ENCODE data around the gene VDAC2. TPM values are rescaled to one million over a fixed set of nuclear protein-coding genes. Genes with fewer than 3 reads are reported as not detected.

VDAC2 gene
- total RNA-seq, 1 experiment from 2014 or later: 224 TPM

DNA sequence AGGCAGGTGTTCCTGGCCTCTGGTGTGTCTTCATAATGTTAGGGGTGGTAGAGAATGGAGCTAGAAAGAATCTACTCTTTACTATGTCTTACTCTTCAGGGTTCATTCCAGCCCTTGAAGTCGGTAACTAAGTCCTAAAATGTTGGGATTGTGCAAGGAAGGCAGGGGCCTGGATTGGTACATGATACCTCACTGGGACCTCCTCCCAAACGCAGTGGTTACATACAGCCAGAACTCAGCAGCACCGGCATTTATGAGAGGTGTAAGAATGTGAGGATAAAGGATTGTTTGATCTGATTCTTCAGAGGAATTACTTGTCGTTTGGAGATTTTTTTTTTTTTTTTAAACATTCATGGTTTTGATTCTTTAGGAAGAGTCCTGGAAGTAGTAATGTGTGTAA lies 18.2 kb downstream of the VDAC2 start:
- Histone ChIP-seq H3K9me3 (replicated peaks) (no peaks in the 10 kb centered on the region), H3K4me1 (replicated peaks) (peaks cover 44% of the 10 kb centered on the region), H3K27ac (no peak overlapping the region)

DNA sequence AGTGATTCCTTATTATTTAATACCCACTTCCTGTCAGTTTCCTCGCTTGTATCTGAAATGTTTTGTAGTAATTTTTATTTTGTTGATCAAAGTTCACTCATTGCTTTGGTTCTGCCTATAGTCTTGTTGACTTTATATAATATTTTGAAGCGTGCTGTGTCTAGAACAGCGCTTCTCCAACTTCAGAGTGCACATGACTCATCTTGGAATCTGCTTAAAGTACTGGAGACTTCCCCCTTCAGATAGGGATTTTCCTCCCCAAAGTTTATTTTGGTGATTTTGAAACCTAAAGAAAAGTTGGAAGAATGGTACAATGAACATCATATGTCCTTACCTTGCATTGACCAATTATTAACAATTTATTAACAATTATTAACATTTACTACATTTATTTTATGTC lies 19.4 kb downstream of the VDAC2 start:
- Histone ChIP-seq H3K4me3 (no peak overlapping the region), H3K9me3 (replicated peaks) (no peaks in the 10 kb centered on the region; the same call in 1 of the 2 replicates), H3K27me3 (replicated peaks) (no peaks in the 10 kb centered on the region), H3K36me3 (peaks cover 80% of the 10 kb centered on the region), H3K27ac (no peak overlapping the region; the same call in 1 of the 2 replicates), H3K4me1 (replicated peaks) (peaks cover 40% of the 10 kb centered on the region)
- DNase-seq (ENCODE audit: low read depth in 1 of 2, low spot score in 2 of 2): peak in 1 of 2 experiments; percentile 23

More for the DNA sequence above, 18.2 kb downstream of the VDAC2 start:
- no peak overlapping the region for H3K4me3 ChIP-seq
- DNase-seq (ENCODE audit: low read depth in 1 of 2, low spot score in 2 of 2): no peak
- peaks cover 85% of the 10 kb centered on the region for H3K36me3 ChIP-seq
- H3K27me3 ChIP-seq (replicated peaks): no peaks in the 10 kb centered on the region

DNA sequence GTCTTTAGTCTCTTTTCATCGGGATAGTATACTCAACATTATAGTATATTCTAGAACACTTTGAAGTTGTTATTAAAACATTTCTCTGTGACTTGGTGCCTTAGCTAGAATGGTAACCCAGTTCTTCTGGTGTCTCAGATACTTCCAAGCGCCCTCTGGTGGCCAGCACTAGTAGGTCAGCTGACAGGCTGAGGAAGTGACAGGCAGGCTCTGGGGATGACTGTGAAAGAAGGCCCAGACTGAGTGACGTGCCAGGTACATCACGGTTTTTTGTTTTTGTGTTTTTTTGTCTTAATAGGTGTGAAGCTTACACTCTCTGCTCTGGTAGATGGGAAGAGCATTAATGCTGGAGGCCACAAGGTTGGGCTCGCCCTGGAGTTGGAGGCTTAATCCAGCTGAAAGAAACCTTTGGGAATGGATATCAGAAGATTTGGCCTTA lies 20.0 kb downstream of the VDAC2 start:
- Histone ChIP-seq H3K27me3 (replicated peaks) (no peaks in the 10 kb centered on the region), H3K4me3 (no peak overlapping the region), H3K36me3 (peaks cover 76% of the 10 kb centered on the region), H3K27ac (no peak overlapping the region; the same call in 1 of the 2 replicates), H3K9me3 (replicated peaks) (no peaks in the 10 kb centered on the region; the same call in 1 of the 2 replicates), H3K4me1 (replicated peaks) (peaks cover 39% of the 10 kb centered on the region)
- peak; percentile 73 to 91 for DNase-seq (ENCODE audit: low read depth in 1 of 2, low spot score in 2 of 2)

DNA sequence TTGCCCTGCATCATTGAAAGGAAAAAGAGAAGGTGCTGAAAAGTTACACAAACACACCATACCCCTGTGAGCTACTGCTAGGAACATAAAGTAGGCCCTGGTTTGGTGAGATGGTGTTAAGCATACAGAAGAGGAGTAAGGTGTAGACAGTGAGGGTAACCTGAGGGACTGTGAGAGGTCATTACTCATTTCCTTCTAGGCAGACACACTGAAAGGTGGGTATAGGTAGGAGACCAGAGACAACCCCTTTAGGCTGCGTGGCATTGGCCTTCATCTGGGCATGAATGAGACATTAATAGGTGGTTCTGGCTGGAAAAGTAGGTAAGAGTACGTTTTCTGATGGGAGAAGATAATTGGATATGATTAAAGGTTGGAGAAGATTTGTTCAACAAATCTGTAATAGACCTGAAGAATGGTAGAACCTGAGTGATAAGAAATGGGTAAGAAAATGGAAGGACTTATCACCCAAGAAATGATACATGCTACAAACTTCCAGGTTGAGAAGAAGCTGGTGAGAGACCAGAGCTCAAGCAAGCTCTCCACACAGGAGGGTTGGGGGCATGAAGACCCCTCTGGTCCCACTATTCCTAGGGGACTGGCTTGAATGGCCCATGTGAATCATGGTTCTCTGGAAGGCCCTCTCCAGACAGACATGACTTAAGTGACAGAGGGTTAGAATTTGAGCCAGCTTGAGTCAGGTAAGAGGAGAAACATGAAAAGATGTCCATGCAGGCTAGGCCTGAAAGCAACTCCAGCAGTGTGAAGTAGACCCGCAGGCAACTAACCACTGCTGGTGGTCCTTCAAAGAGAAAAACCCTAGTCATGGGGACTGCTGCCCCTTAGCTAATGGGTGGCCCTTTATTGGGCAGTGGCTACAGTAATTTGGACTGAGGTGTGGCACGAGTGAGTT lies 21.3 kb downstream of the VDAC2 start:
- Histone ChIP-seq H3K27ac (no peak overlapping the region), H3K27me3 (replicated peaks) (no peaks in the 10 kb centered on the region), H3K4me3 (no peak overlapping the region), H3K4me1 (replicated peaks) (peaks cover 31% of the 10 kb centered on the region), H3K36me3 (peaks cover 63% of the 10 kb centered on the region), H3K9me3 (replicated peaks) (no peaks in the 10 kb centered on the region; the same call in 1 of the 2 replicates)
- DNase-seq (ENCODE audit: low read depth in 1 of 2, low spot score in 2 of 2): no peak

DNA sequence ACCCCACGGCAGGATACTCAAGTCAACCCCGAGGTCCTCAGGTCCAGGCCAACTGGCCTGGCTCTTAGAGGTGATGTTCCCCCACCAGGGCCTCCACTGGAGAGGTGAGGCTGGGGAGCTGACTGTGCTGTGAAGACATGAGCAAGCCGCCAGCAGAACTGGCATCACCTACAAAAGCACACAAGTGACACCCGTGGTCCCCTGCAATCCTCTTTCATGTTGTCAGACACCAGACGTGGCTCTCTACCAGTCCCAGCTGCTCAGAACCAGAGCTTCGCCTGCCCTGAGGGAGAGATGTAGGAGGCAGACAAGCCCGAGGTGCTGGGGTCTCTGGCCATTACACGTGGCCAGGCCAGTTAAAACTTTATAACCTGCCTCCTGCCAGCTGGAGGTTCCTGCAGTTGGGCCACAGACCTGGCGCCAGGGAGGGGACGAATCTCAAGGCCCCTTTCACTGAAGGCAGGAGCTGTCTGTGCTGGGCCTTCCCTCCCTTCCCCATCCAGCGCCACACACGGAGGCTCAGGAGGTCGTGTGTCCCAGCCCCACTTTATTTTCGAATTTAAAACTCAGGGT lies 22.9 kb downstream of the VDAC2 start:
- no peak overlapping the region for H3K27ac ChIP-seq
- H3K36me3 ChIP-seq: peaks cover 56% of the 10 kb centered on the region
- H3K9me3 ChIP-seq (replicated peaks): no peaks in the 10 kb centered on the region; the same call in 1 of the 2 replicates
- H3K4me1 ChIP-seq (replicated peaks): peaks cover 31% of the 10 kb centered on the region
- no peaks in the 10 kb centered on the region for H3K27me3 ChIP-seq (replicated peaks)
- peak in 1 of 2 experiments; percentile 14 for DNase-seq (ENCODE audit: low read depth in 1 of 2, low spot score in 2 of 2)
- H3K4me3 ChIP-seq: no peak overlapping the region

DNA sequence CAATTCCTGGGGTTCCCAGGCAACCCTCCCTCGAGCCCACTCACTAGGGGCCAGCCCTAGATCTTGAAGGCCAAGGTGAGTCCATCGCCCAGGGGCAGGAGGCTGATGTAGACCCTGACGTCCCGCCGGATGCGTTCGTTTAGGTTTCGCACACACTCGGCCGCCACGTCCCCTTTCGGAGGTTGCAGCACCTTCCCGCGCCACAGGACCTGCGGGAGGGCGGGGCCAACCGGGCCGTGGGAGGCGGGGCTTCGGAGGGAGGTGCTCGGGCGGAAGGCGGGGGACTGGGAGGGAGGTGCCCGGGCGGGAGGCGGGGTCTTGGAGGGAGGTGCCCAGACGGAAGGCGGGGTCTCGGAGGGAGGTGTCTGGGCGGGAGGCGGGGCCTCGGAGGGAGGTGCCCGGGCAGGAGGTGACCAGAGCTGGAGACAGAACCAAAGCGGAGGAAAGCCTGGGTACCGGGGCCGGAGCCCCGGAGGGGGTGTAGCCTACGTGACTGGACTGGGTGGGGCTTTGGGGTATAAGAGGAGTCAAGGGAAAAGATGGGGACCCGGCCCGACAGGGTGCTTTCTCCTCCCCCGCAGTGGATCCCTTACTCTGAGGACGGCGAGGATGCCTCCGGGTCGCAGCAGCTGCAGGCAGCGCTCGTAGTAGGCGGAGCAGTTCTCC lies 23.6 kb downstream of the VDAC2 start:
- peak; percentile 32 to 91 for DNase-seq (ENCODE audit: low read depth in 1 of 2, low spot score in 2 of 2)
- H3K9me3 ChIP-seq (replicated peaks): no peaks in the 10 kb centered on the region; the same call in 1 of the 2 replicates
- no peak overlapping the region for H3K27ac ChIP-seq
- peaks cover 51% of the 10 kb centered on the region for H3K36me3 ChIP-seq
- H3K4me1 ChIP-seq (replicated peaks): peaks cover 28% of the 10 kb centered on the region
- H3K27me3 ChIP-seq (replicated peaks): no peaks in the 10 kb centered on the region
- peak overlapping the region; percentile 50 for H3K4me3 ChIP-seq

DNA sequence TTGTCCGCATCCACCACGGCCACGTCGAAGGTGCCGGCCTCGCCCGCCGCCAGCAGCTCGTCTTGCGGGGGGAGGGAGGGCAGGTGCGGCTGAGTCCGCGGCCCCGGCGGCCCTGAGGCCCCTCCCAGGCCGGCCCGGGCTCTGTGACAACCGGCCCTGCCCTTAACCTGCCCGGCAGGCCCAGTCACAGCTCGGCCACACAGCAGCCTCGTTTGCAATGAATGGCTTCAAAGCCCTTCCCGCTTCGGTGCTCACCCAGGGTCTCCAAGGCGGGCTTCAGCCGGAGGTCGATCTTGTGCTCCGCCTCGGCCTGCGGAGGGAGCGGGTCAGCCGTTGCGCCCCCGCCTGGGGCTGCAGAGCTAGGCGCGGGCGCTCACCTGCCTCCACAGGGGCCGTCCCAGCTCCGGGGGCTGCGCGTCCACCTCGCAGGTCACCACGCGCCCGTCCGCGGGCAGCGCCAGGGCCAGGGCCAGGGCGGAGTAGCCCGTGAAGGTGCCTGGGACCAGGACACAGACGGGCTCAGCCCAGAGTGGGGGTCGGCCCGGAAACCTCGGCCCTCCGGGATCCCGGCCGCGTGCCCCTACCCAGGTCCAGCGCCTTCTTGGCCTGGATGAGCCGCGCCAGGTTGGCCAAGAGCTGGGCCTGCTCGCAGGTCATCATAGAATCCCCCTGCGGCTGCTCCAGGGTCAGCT lies 24.2 kb downstream of the VDAC2 start:
- Histone ChIP-seq H3K27ac (no peak overlapping the region; the same call in 1 of the 2 replicates), H3K4me3 (peak overlapping the region; percentile 50), H3K4me1 (replicated peaks) (peaks cover 25% of the 10 kb centered on the region), H3K9me3 (replicated peaks) (no peaks in the 10 kb centered on the region; the same call in 1 of the 2 replicates), H3K36me3 (peaks cover 46% of the 10 kb centered on the region), H3K27me3 (replicated peaks) (no peaks in the 10 kb centered on the region)
- DNase-seq (ENCODE audit: low read depth in 1 of 2, low spot score in 2 of 2): no peak

DNA sequence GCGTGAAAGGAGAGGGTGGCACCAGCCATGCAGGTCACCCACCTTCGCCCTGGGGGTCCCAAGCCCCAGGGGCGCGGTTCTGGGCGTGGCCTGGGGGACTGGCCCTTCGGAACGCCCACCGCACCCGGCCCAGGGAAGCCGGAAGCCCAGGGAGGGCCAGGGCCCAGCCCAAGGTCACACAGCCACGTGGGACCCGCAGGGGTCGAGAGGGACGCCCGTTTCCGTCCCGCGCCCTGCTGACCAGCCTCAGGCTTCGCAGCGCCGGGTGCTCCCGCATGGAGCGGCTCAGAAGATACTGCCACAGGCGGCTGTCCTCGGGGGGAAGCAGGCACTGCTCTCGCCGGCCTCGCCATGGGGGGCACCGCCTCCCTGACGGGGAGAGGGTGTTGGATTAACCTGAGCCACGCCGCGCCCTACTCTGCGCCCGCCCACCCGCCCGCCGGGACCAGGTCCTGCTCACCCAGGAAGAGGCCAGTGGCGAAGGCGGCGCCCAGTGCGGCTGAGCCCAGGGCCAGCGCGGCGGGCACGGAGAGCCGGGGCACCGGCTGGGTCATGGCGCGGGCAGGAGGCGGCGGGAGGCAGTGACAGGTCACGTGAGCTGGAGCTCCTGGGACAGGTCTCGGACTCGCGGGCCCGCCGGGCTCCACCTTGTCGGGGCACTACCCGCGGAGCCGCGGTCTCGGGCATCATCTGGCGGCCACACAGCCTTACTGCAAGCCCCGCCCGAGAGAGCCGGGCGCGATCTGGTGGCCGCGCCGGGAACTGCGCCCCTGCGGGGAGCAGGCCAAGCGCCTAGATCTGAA lies 25.0 kb downstream of the VDAC2 start, which contains the start of gene COMTD1:
COMTD1 (minus strand) TSS at position 583 of the 803 bp plus-strand sequence; CDS start at position 554, 29 bp downstream.
- Histone ChIP-seq H3K4me1 (replicated peaks) (peaks cover 18% of the 10 kb centered on the region), H3K27me3 (replicated peaks) (no peaks in the 10 kb centered on the region), H3K4me3 (peak within 1 kb of the TSS; percentile 50), H3K27ac (peak within 1 kb of the TSS; percentile 20; the same call in 1 of the 2 replicates), H3K9me3 (replicated peaks) (no peaks in the 10 kb centered on the region; the same call in 1 of the 2 replicates), H3K36me3 (peaks cover 38% of the 10 kb centered on the region)
- DNase-seq (ENCODE audit: low read depth in 1 of 2, low spot score in 2 of 2): peak; percentile 88 to 93

DNA sequence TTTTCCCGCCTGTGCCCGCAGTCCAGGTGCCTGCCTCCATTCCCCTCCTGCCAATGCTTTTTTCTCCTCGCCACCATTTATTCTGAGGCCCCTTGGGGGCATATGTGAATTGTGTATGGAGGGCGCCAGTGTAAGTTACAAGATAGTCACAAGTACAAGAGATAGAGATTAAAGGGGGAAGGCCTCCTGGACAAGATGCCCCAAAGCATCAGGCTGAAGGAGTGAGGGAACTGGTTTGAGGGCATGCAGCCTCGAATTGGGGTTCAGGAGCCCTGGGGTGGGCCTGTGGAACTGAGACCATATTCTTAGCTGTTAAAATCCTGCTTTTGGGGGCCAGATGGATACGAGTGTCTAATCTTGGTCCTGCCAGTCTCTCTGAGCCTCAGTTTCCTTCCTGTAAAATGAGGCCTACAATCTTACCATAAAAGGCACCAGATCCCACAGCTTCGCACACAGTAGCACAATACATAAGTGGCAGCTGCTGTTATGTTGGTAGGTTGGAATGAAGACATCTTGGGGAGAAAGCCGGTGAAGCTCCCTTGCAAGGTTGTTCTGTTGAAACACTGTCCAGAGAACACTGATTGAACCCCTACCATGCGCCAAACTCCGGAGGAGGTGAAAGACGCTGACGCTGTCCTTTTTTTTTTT lies 25.7 kb downstream of the VDAC2 start:
- Histone ChIP-seq H3K27me3 (replicated peaks) (no peaks in the 10 kb centered on the region), H3K4me1 (replicated peaks) (peaks cover 18% of the 10 kb centered on the region), H3K36me3 (peaks cover 31% of the 10 kb centered on the region), H3K9me3 (replicated peaks) (no peaks in the 10 kb centered on the region; the same call in 1 of the 2 replicates), H3K27ac (no peak overlapping the region), H3K4me3 (peak overlapping the region; percentile 50)
- no peak for DNase-seq (ENCODE audit: low read depth in 1 of 2, low spot score in 2 of 2)

DNA sequence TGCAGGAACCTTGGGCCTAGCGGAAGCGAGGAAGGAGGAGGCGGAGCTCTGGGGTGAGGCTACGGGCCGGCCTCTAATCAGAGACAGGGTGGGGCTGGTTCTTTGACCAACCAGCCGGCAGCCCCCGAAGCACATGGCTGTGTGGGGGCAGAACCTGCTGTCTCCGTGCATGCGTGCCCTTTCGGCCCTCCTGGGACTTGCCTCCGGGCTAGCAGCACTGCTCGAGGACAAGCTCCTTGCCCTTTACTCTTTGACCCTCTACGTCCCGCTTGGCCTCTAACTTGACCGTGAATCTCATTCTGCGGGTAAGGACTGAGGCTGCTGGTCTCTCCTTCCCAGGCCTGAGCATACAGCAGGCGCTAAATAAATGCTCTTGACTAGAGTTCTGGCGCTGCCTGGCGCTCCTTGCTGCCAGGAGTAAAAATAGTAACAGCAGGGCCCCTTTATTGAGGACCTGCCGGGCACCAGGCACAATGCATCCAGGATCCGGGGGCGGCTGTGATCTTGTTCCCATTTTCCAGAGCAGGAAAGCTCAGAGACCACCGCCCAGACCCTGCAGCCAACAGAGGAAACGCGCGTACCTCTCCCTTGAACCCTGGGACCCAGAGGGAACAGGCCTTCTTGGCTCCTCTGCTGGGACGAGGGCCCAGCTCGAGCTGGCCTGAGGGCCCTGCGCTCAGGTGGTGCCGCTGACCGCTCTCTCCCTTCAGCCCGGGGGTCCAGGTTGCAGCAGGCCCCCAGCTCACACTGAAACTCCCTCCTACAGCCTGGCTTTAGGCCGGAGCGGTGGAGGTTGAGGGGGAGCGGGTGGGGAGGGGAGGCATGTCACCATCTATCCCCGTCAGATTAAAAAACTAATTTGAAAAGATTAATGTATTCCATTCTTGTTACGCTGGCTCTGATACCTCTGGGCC lies 27.8 kb downstream of the VDAC2 start:
- Histone ChIP-seq H3K9me3 (replicated peaks) (no peaks in the 10 kb centered on the region; the same call in 1 of the 2 replicates), H3K27ac (no peak overlapping the region), H3K27me3 (replicated peaks) (no peaks in the 10 kb centered on the region), H3K4me1 (replicated peaks) (peaks cover 18% of the 10 kb centered on the region), H3K36me3 (peaks cover 12% of the 10 kb centered on the region), H3K4me3 (no peak overlapping the region)
- DNase-seq (ENCODE audit: low read depth in 1 of 2, low spot score in 2 of 2): no peak

DNA sequence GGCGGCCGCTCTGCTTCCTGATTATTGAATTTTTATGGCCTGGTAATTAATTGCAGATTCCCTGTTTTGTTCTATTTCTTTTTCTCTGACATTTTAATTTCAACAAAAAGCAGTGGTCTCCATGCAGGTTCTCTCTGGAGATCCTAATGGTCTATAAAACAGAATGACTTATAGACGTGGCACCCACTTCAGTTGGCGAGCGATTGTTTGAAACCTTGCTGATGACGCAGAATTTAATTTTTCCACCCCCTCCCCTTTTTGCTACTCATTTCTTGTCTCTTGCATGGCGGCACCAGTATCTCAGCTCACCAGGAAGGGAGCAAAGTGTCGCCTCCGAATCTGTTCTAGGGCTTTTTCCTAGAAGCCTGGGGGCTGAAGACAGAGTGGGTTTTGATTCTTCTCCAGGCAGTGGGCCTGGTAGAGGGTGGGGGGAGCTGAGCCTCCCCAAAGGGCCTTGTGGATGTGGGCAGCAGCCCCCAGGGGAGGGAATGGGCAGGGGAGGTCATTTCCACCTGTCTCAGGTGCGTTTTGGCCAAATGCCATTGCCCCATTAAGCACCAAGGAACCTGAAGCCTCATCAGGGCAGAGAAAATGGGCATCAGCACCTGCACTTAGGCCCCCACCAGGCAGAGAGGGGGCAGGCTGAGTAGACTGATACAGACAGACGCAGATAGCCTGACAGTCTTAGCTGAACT lies 28.6 kb downstream of the VDAC2 start:
- Histone ChIP-seq H3K27ac (no peak overlapping the region), H3K4me1 (replicated peaks) (peaks cover 18% of the 10 kb centered on the region), H3K27me3 (replicated peaks) (no peaks in the 10 kb centered on the region), H3K4me3 (no peak overlapping the region), H3K9me3 (replicated peaks) (no peaks in the 10 kb centered on the region; the same call in 1 of the 2 replicates), H3K36me3 (peaks cover 6% of the 10 kb centered on the region; the same call in 1 of the 2 replicates)
- DNase-seq (ENCODE audit: low read depth in 1 of 2, low spot score in 2 of 2): no peak

All from SJSA1 (cell line).